Activated T-cell treated with anti-CD3 and anti-CD28 coated beads, Interleukin-2, amount 50 U/mL, for 4 hours (primary cell): ENCODE measurements around the gene CDT1. TPM values are rescaled to one million over a fixed set of nuclear protein-coding genes. Genes with fewer than 3 reads are reported as not detected.
A peak's percentile ranks its signal among the peaks of the same experiment; 100 is the strongest.

Experiments
- ATAC-seq, 2 donors: fragments of 200-7000 bp; cut with Tn5 transposase; one replicate each; pipeline ENCODE4 v1.10.0; 2021
- DNase-seq: peaks from one replicate; pipeline ENCODE4 v3.0.0-alpha.2; 2020
- H3K27me3 Mint-ChIP-seq: one replicate; pipeline ENCODE4 v1.8.0; 2021; ENCODE audit warnings: low read depth, mixed read lengths
- H3K36me3 Mint-ChIP-seq: one replicate; pipeline ENCODE4 v1.8.0; 2022; ENCODE audit warnings: mixed read lengths; ENCODE audit not compliant: insufficient read depth
- H3K4me1 Mint-ChIP-seq: one replicate; pipeline ENCODE4 v1.8.0; 2021; ENCODE audit warnings: low read depth, mixed read lengths
- H3K4me3 Mint-ChIP-seq: one replicate; pipeline ENCODE4 v1.8.0; 2021; ENCODE audit warnings: mild to moderate bottlenecking, moderate library complexity, mixed read lengths
- H3K9me3 Mint-ChIP-seq: one replicate; pipeline ENCODE4 v1.8.0; 2021; ENCODE audit warnings: mixed read lengths
- total RNA-seq, 3 donors: library from RNA; stranded (reverse); gene quantifications; one replicate each; pipeline ENCODE4 v1.2.1, GENCODE V29; 2021

The CDT1 gene
- total RNA-seq, 3 donors from 2014 or later = 81.0 to 96.4 (median 87.2) TPM

GRCh38 chr16:88799569-88800276 is 3.9 kb upstream of the CDT1 start:
- Mint-ChIP-seq H3K4me1 (peaks cover 18% of the 10 kb centered on the region), H3K9me3 (no peaks in the 10 kb centered on the region), H3K4me3 (no peak overlapping the region), H3K27me3 (no peaks in the 10 kb centered on the region), H3K36me3 (no peaks in the 10 kb centered on the region)
- no peak for ATAC-seq
- no peak for DNase-seq

- no peak for DNase-seq
- H3K4me3 Mint-ChIP-seq = no peak overlapping the region
- H3K27me3 Mint-ChIP-seq = no peaks in the 10 kb centered on the region
- H3K4me1 Mint-ChIP-seq = peaks cover 13% of the 10 kb centered on the region
- H3K9me3 Mint-ChIP-seq = no peaks in the 10 kb centered on the region
- no peak for ATAC-seq
- no peaks in the 10 kb centered on the region for H3K36me3 Mint-ChIP-seq
These were observed 3.4 kb upstream of the CDT1 start for GRCh38 chr16:88800277-88800592.

GRCh38 chr16:88804173-88804551 is 573 bp downstream of the CDT1 start:
- Mint-ChIP-seq H3K9me3 (no peaks in the 10 kb centered on the region), H3K4me3 (peak overlapping the region; percentile 76), H3K36me3 (no peaks in the 10 kb centered on the region), H3K27me3 (no peaks in the 10 kb centered on the region), H3K4me1 (peaks cover 11% of the 10 kb centered on the region)
- ATAC-seq = no peak
- DNase-seq = no peak

GRCh38 chr16:88804552-88805339 is 1.2 kb downstream of the CDT1 start:
- no peak for DNase-seq
- Mint-ChIP-seq H3K4me3 (peak overlapping the region; percentile 76), H3K36me3 (peaks cover 3% of the 10 kb centered on the region), H3K27me3 (no peaks in the 10 kb centered on the region), H3K9me3 (no peaks in the 10 kb centered on the region), H3K4me1 (peaks cover 14% of the 10 kb centered on the region)
- ATAC-seq = peak in 1 of 2 donors; percentile 14

- ATAC-seq (no peak), DNase-seq (no peak)
- Mint-ChIP-seq H3K9me3 (no peaks in the 10 kb centered on the region), H3K27me3 (no peaks in the 10 kb centered on the region), H3K4me1 (peaks cover 12% of the 10 kb centered on the region), H3K4me3 (peak overlapping the region; percentile 76), H3K36me3 (peaks cover 6% of the 10 kb centered on the region)
These were observed 1.7 kb downstream of the CDT1 start for GRCh38 chr16:88805340-88805715.

- H3K4me1 Mint-ChIP-seq = peaks cover 13% of the 10 kb centered on the region
- no peak overlapping the region for H3K4me3 Mint-ChIP-seq
- H3K36me3 Mint-ChIP-seq = peaks cover 7% of the 10 kb centered on the region
- DNase-seq = no peak
- H3K27me3 Mint-ChIP-seq = no peaks in the 10 kb centered on the region
- no peak for ATAC-seq
- H3K9me3 Mint-ChIP-seq = no peaks in the 10 kb centered on the region
These were observed 2.4 kb downstream of the CDT1 start for GRCh38 chr16:88805887-88806393.

- DNase-seq = no peak
- peaks cover 7% of the 10 kb centered on the region for H3K36me3 Mint-ChIP-seq
These were observed 3.0 kb downstream of the CDT1 start for GRCh38 chr16:88806491-88807111.

GRCh38 chr16:88807142-88807625 is 3.6 kb downstream of the CDT1 start:
- no peak for ATAC-seq
- no peak overlapping the region for H3K4me3 Mint-ChIP-seq
- no peaks in the 10 kb centered on the region for H3K9me3 Mint-ChIP-seq
- no peaks in the 10 kb centered on the region for H3K27me3 Mint-ChIP-seq
- DNase-seq = no peak
- peaks cover 7% of the 10 kb centered on the region for H3K36me3 Mint-ChIP-seq
- H3K4me1 Mint-ChIP-seq = peaks cover 10% of the 10 kb centered on the region

More at GRCh38 chr16:88806491-88807111, 3.0 kb downstream of the CDT1 start:
- no peaks in the 10 kb centered on the region for H3K27me3 Mint-ChIP-seq
- no peaks in the 10 kb centered on the region for H3K9me3 Mint-ChIP-seq
- no peak overlapping the region for H3K4me3 Mint-ChIP-seq
- ATAC-seq = no peak
- H3K4me1 Mint-ChIP-seq = peaks cover 10% of the 10 kb centered on the region

- Mint-ChIP-seq H3K4me1 (peaks cover 7% of the 10 kb centered on the region), H3K27me3 (no peaks in the 10 kb centered on the region), H3K4me3 (no peak overlapping the region), H3K36me3 (peaks cover 7% of the 10 kb centered on the region), H3K9me3 (no peaks in the 10 kb centered on the region)
- DNase-seq = no peak
- ATAC-seq = no peak
These were observed 4.3 kb downstream of the CDT1 start for GRCh38 chr16:88807626-88808453.

- Mint-ChIP-seq H3K9me3 (no peaks in the 10 kb centered on the region), H3K27me3 (no peaks in the 10 kb centered on the region), H3K4me3 (peak overlapping the region; percentile 89), H3K4me1 (peaks cover 7% of the 10 kb centered on the region), H3K36me3 (peaks cover 7% of the 10 kb centered on the region)
- ATAC-seq (no peak), DNase-seq (no peak)
These were observed 5.6 kb downstream of the CDT1 start for GRCh38 chr16:88809068-88809675.

- H3K4me3 Mint-ChIP-seq = peak overlapping the region; percentile 89
- peaks cover 7% of the 10 kb centered on the region for H3K36me3 Mint-ChIP-seq
- H3K27me3 Mint-ChIP-seq = no peaks in the 10 kb centered on the region
- no peaks in the 10 kb centered on the region for H3K9me3 Mint-ChIP-seq
- DNase-seq = no peak
- no peak for ATAC-seq
- H3K4me1 Mint-ChIP-seq = peaks cover 7% of the 10 kb centered on the region
These were observed 6.1 kb downstream of the CDT1 start for GRCh38 chr16:88809676-88810165.

GRCh38 chr16:88810166-88810911 is 6.8 kb downstream of the CDT1 start:
- Mint-ChIP-seq H3K4me3 (peak overlapping the region; percentile 89), H3K36me3 (peaks cover 7% of the 10 kb centered on the region), H3K9me3 (no peaks in the 10 kb centered on the region), H3K4me1 (peaks cover 7% of the 10 kb centered on the region), H3K27me3 (no peaks in the 10 kb centered on the region)
- ATAC-seq = peak; percentile 11 to 20
- DNase-seq = no peak
